ENCODE results near the gene GTF3C5. TPM values are rescaled to one million over a fixed set of nuclear protein-coding genes. Genes with fewer than 3 reads are reported as not detected.
A peak's percentile ranks its signal among the peaks of the same experiment; 100 is the strongest.

Gene GTF3C5
- polyA plus RNA-seq, 1 donor from 2014 or later = 103 TPM

GRCh38 chr9:133103183-133103986 lies 72.6 kb downstream of the GTF3C5 start:
- no peak overlapping the region for H2AFZ ChIP-seq (ENCODE audit: low read depth, low read length)
- no peak overlapping the region for H3K27ac ChIP-seq (ENCODE audit: low read length)
- H3K27me3 ChIP-seq (ENCODE audit: insufficient read depth, low read depth, low read length) = no peaks in the 10 kb centered on the region
- H3F3A ChIP-seq (ENCODE audit: insufficient read depth, low read length, poor library complexity, severe bottlenecking) = no peaks in the 10 kb centered on the region
- no peaks in the 10 kb centered on the region for H3K79me2 ChIP-seq (replicated peaks; ENCODE audit: insufficient read depth, low read length)
- H3K4me2 ChIP-seq (ENCODE audit: low read length) = no peak overlapping the region
- TF ChIP-seq POLR2AphosphoS5 (IDR thresholded peaks at IDR 0.05) (no peak), TAF1 (IDR thresholded peaks at IDR 0.05; ENCODE audit: low read depth) (no peak), CTCF (IDR thresholded peaks at IDR 0.05; ENCODE audit: poor library complexity, severe bottlenecking) (peak; percentile 75), EP300 (conservative IDR thresholded peaks at IDR 0.05; ENCODE audit: poor library complexity, severe bottlenecking) (no peak), EZH2 (IDR thresholded peaks at IDR 0.05; ENCODE audit: borderline replicate concordance, insufficient read depth, low read length, poor library complexity, severe bottlenecking) (no peak), SMC3 (conservative IDR thresholded peaks at IDR 0.05; ENCODE audit: poor library complexity) (peak; percentile 75), MXI1 (conservative IDR thresholded peaks at IDR 0.05; ENCODE audit: poor library complexity, severe bottlenecking) (no peak), RAD21 (conservative IDR thresholded peaks at IDR 0.05) (peak; percentile 72)
- TF ChIP-seq, protein P1, sequence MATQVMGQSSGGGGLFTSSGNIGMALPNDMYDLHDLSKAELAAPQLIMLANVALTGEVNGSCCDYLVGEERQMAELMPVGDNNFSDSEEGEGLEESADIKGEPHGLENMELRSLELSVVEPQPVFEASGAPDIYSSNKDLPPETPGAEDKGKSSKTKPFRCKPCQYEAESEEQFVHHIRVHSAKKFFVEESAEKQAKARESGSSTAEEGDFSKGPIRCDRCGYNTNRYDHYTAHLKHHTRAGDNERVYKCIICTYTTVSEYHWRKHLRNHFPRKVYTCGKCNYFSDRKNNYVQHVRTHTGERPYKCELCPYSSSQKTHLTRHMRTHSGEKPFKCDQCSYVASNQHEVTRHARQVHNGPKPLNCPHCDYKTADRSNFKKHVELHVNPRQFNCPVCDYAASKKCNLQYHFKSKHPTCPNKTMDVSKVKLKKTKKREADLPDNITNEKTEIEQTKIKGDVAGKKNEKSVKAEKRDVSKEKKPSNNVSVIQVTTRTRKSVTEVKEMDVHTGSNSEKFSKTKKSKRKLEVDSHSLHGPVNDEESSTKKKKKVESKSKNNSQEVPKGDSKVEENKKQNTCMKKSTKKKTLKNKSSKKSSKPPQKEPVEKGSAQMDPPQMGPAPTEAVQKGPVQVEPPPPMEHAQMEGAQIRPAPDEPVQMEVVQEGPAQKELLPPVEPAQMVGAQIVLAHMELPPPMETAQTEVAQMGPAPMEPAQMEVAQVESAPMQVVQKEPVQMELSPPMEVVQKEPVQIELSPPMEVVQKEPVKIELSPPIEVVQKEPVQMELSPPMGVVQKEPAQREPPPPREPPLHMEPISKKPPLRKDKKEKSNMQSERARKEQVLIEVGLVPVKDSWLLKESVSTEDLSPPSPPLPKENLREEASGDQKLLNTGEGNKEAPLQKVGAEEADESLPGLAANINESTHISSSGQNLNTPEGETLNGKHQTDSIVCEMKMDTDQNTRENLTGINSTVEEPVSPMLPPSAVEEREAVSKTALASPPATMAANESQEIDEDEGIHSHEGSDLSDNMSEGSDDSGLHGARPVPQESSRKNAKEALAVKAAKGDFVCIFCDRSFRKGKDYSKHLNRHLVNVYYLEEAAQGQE (IDR thresholded peaks at IDR 0.05; ENCODE audit: borderline replicate concordance) = no peak
- H3K9me3 ChIP-seq (ENCODE audit: low read length) = no peaks in the 10 kb centered on the region
- no peak overlapping the region for H3K9ac ChIP-seq (ENCODE audit: low read length)
- no peaks in the 10 kb centered on the region for H4K20me1 ChIP-seq (ENCODE audit: insufficient read depth)
- H3K36me3 ChIP-seq (ENCODE audit: insufficient read depth, low read length) = peaks cover 12% of the 10 kb centered on the region
- no peaks in the 10 kb centered on the region for H3K9me2 ChIP-seq (ENCODE audit: insufficient read depth, low read length)
- H3K4me3 ChIP-seq (ENCODE audit: low read length) = no peak overlapping the region

GRCh38 chr9:133103987-133104505 lies 73.2 kb downstream of the GTF3C5 start:
- H3K9me3 ChIP-seq (ENCODE audit: low read length) = no peaks in the 10 kb centered on the region
- TF ChIP-seq EZH2 (IDR thresholded peaks at IDR 0.05; ENCODE audit: borderline replicate concordance, insufficient read depth, low read length, poor library complexity, severe bottlenecking) = no peak
- no peak for TF ChIP-seq MXI1 (conservative IDR thresholded peaks at IDR 0.05; ENCODE audit: poor library complexity, severe bottlenecking)
- TF ChIP-seq EP300 (conservative IDR thresholded peaks at IDR 0.05; ENCODE audit: poor library complexity, severe bottlenecking) = no peak
- TF ChIP-seq TAF1 (IDR thresholded peaks at IDR 0.05; ENCODE audit: low read depth) = no peak
- TF ChIP-seq, protein P1 (IDR thresholded peaks at IDR 0.05; ENCODE audit: borderline replicate concordance) = no peak
- TF ChIP-seq SMC3 (conservative IDR thresholded peaks at IDR 0.05; ENCODE audit: poor library complexity) = no peak
- TF ChIP-seq POLR2AphosphoS5 (IDR thresholded peaks at IDR 0.05) = no peak
- no peak for TF ChIP-seq CTCF (IDR thresholded peaks at IDR 0.05; ENCODE audit: poor library complexity, severe bottlenecking)
- no peak for TF ChIP-seq RAD21 (conservative IDR thresholded peaks at IDR 0.05)
- no peaks in the 10 kb centered on the region for H3K79me2 ChIP-seq (replicated peaks; ENCODE audit: insufficient read depth, low read length)
- no peak overlapping the region for H3K27ac ChIP-seq (ENCODE audit: low read length)
- no peaks in the 10 kb centered on the region for H3F3A ChIP-seq (ENCODE audit: insufficient read depth, low read length, poor library complexity, severe bottlenecking)
- H2AFZ ChIP-seq (ENCODE audit: low read depth, low read length) = no peak overlapping the region
- H3K9me2 ChIP-seq (ENCODE audit: insufficient read depth, low read length) = no peaks in the 10 kb centered on the region
- peaks cover 10% of the 10 kb centered on the region for H3K36me3 ChIP-seq (ENCODE audit: insufficient read depth, low read length)
- no peaks in the 10 kb centered on the region for H3K27me3 ChIP-seq (ENCODE audit: insufficient read depth, low read depth, low read length)
- no peak overlapping the region for H3K9ac ChIP-seq (ENCODE audit: low read length)
- no peaks in the 10 kb centered on the region for H4K20me1 ChIP-seq (ENCODE audit: insufficient read depth)
- no peak overlapping the region for H3K4me2 ChIP-seq (ENCODE audit: low read length)
- no peak overlapping the region for H3K4me3 ChIP-seq (ENCODE audit: low read length)

Data from neural cell (in vitro differentiated cells).